ENCODE results near the gene NHLH1.
"Not testable (repeated sequence)": the region's sequence is repeated elsewhere in the genome, so short reads cannot be mapped to it uniquely, and the experiment has no call there.

NHLH1 gene

GRCh38 chr1:160375788-160376524 is 9.1 kb downstream of the NHLH1 start:
- Histone ChIP-seq H3K4me3 (ENCODE audit: low read length in 2 of 2) (no peak overlapping the region), H3K27ac (ENCODE audit: low read depth in 2 of 2, low read length in 2 of 2) (peak overlapping the region; percentile 4 to 25), H3K27me3 (ENCODE audit: control insufficient read depth in 2 of 2, insufficient read depth in 2 of 2, low read length in 2 of 2) (no peaks in the 10 kb centered on the region), H3K9ac (ENCODE audit: low read depth in 1 of 2, low read length in 2 of 2) (no peak overlapping the region), H3K36me3 (ENCODE audit: control insufficient read depth in 2 of 2, insufficient read depth in 2 of 2, low read length in 2 of 2) (no peaks in the 10 kb centered on the region), H3K9me3 (ENCODE audit: control insufficient read depth in 2 of 2, low read length in 2 of 2) (no peaks in the 10 kb centered on the region), H3K4me1 (ENCODE audit: control insufficient read depth in 2 of 2, insufficient read depth in 2 of 2, low read length in 2 of 2) (peaks cover 7 to 8% of the 10 kb centered on the region in 2 donors)

- Histone ChIP-seq H3K27me3 (ENCODE audit: control insufficient read depth in 2 of 2, insufficient read depth in 2 of 2, low read length in 2 of 2) (no peaks in the 10 kb centered on the region), H3K27ac (ENCODE audit: low read depth in 2 of 2, low read length in 2 of 2) (no peak overlapping the region), H3K36me3 (ENCODE audit: control insufficient read depth in 2 of 2, insufficient read depth in 2 of 2, low read length in 2 of 2) (no peaks in the 10 kb centered on the region), H3K4me1 (ENCODE audit: control insufficient read depth in 2 of 2, insufficient read depth in 2 of 2, low read length in 2 of 2) (peaks cover 7 to 8% of the 10 kb centered on the region in 2 donors), H3K4me3 (ENCODE audit: low read length in 2 of 2) (no peak overlapping the region), H3K9me3 (ENCODE audit: control insufficient read depth in 2 of 2, low read length in 2 of 2) (no peaks in the 10 kb centered on the region), H3K9ac (ENCODE audit: low read depth in 1 of 2, low read length in 2 of 2) (no peak overlapping the region)
Observed at GRCh38 chr1:160376525-160377131, 9.8 kb downstream of the NHLH1 start.

GRCh38 chr1:160377585-160378206 is 10.8 kb downstream of the NHLH1 start:
- no peaks in the 10 kb centered on the region for H3K27me3 ChIP-seq (ENCODE audit: control insufficient read depth in 2 of 2, insufficient read depth in 2 of 2, low read length in 2 of 2)
- H3K9me3 ChIP-seq (ENCODE audit: control insufficient read depth in 2 of 2, low read length in 2 of 2) = no peaks in the 10 kb centered on the region
- H3K9ac ChIP-seq (ENCODE audit: low read depth in 1 of 2, low read length in 2 of 2) = no peak overlapping the region

GRCh38 chr1:160384812-160385211 is 17.9 kb downstream of the NHLH1 start:
- H3K9ac ChIP-seq (ENCODE audit: low read depth in 1 of 2, low read length in 2 of 2); H3K4me3 ChIP-seq (ENCODE audit: low read length in 2 of 2); H3K27ac ChIP-seq (ENCODE audit: low read depth in 2 of 2, low read length in 2 of 2); H3K4me1 ChIP-seq (ENCODE audit: control insufficient read depth in 2 of 2, insufficient read depth in 2 of 2, low read length in 2 of 2); H3K36me3 ChIP-seq (ENCODE audit: control insufficient read depth in 2 of 2, insufficient read depth in 2 of 2, low read length in 2 of 2); H3K9me3 ChIP-seq (ENCODE audit: control insufficient read depth in 2 of 2, low read length in 2 of 2); H3K27me3 ChIP-seq (ENCODE audit: control insufficient read depth in 2 of 2, insufficient read depth in 2 of 2, low read length in 2 of 2): not testable (repeated sequence)

More at GRCh38 chr1:160377585-160378206, 10.8 kb downstream of the NHLH1 start:
- Histone ChIP-seq H3K4me1 (ENCODE audit: control insufficient read depth in 2 of 2, insufficient read depth in 2 of 2, low read length in 2 of 2) (peaks cover 7 to 8% of the 10 kb centered on the region in 2 donors), H3K27ac (ENCODE audit: low read depth in 2 of 2, low read length in 2 of 2) (no peak overlapping the region), H3K36me3 (ENCODE audit: control insufficient read depth in 2 of 2, insufficient read depth in 2 of 2, low read length in 2 of 2) (no peaks in the 10 kb centered on the region), H3K4me3 (ENCODE audit: low read length in 2 of 2) (no peak overlapping the region)

GRCh38 chr1:160388406-160388805 is 21.5 kb downstream of the NHLH1 start:
- not testable (repeated sequence) for H3K4me1 ChIP-seq (ENCODE audit: control insufficient read depth in 2 of 2, insufficient read depth in 2 of 2, low read length in 2 of 2); H3K4me3 ChIP-seq (ENCODE audit: low read length in 2 of 2)

GRCh38 chr1:160394673-160395072 is 27.8 kb downstream of the NHLH1 start:
- H3K36me3 ChIP-seq (ENCODE audit: control insufficient read depth in 2 of 2, insufficient read depth in 2 of 2, low read length in 2 of 2) = no peaks in the 10 kb centered on the region
- no peaks in the 10 kb centered on the region for H3K4me1 ChIP-seq (ENCODE audit: control insufficient read depth in 2 of 2, insufficient read depth in 2 of 2, low read length in 2 of 2)
- H3K4me3 ChIP-seq (ENCODE audit: low read length in 2 of 2) = no peak overlapping the region
- no peaks in the 10 kb centered on the region for H3K27me3 ChIP-seq (ENCODE audit: control insufficient read depth in 2 of 2, insufficient read depth in 2 of 2, low read length in 2 of 2)
- H3K27ac ChIP-seq (ENCODE audit: low read depth in 2 of 2, low read length in 2 of 2) = no peak overlapping the region
- H3K9ac ChIP-seq (ENCODE audit: low read depth in 1 of 2, low read length in 2 of 2) = no peak overlapping the region
- no peaks in the 10 kb centered on the region for H3K9me3 ChIP-seq (ENCODE audit: control insufficient read depth in 2 of 2, low read length in 2 of 2)

More at GRCh38 chr1:160388406-160388805, 21.5 kb downstream of the NHLH1 start:
- not testable (repeated sequence) for H3K36me3 ChIP-seq (ENCODE audit: control insufficient read depth in 2 of 2, insufficient read depth in 2 of 2, low read length in 2 of 2); H3K27ac ChIP-seq (ENCODE audit: low read depth in 2 of 2, low read length in 2 of 2); H3K27me3 ChIP-seq (ENCODE audit: control insufficient read depth in 2 of 2, insufficient read depth in 2 of 2, low read length in 2 of 2); H3K9ac ChIP-seq (ENCODE audit: low read depth in 1 of 2, low read length in 2 of 2); H3K9me3 ChIP-seq (ENCODE audit: control insufficient read depth in 2 of 2, low read length in 2 of 2)

GRCh38 chr1:160397651-160398050 is 30.8 kb downstream of the NHLH1 start:
- no peak overlapping the region for H3K27ac ChIP-seq (ENCODE audit: low read depth in 2 of 2, low read length in 2 of 2)
- no peaks in the 10 kb centered on the region for H3K36me3 ChIP-seq (ENCODE audit: control insufficient read depth in 2 of 2, insufficient read depth in 2 of 2, low read length in 2 of 2)
- H3K4me1 ChIP-seq (ENCODE audit: control insufficient read depth in 2 of 2, insufficient read depth in 2 of 2, low read length in 2 of 2) = peaks cover 5 to 9% of the 10 kb centered on the region in 2 donors
- H3K9ac ChIP-seq (ENCODE audit: low read depth in 1 of 2, low read length in 2 of 2) = no peak overlapping the region
- H3K9me3 ChIP-seq (ENCODE audit: control insufficient read depth in 2 of 2, low read length in 2 of 2) = no peaks in the 10 kb centered on the region
- H3K4me3 ChIP-seq (ENCODE audit: low read length in 2 of 2) = no peak overlapping the region
- peaks cover 0 to 5% of the 10 kb centered on the region in 2 donors for H3K27me3 ChIP-seq (ENCODE audit: control insufficient read depth in 2 of 2, insufficient read depth in 2 of 2, low read length in 2 of 2)

GRCh38 chr1:160398823-160399222 is 32.0 kb downstream of the NHLH1 start:
- Histone ChIP-seq H3K27me3 (ENCODE audit: control insufficient read depth in 2 of 2, insufficient read depth in 2 of 2, low read length in 2 of 2) (peaks cover 0 to 5% of the 10 kb centered on the region in 2 donors), H3K36me3 (ENCODE audit: control insufficient read depth in 2 of 2, insufficient read depth in 2 of 2, low read length in 2 of 2) (no peaks in the 10 kb centered on the region), H3K4me1 (ENCODE audit: control insufficient read depth in 2 of 2, insufficient read depth in 2 of 2, low read length in 2 of 2) (peaks cover 5 to 9% of the 10 kb centered on the region in 2 donors), H3K9ac (ENCODE audit: low read depth in 1 of 2, low read length in 2 of 2) (no peak overlapping the region), H3K27ac (ENCODE audit: low read depth in 2 of 2, low read length in 2 of 2) (no peak overlapping the region), H3K4me3 (ENCODE audit: low read length in 2 of 2) (no peak overlapping the region), H3K9me3 (ENCODE audit: control insufficient read depth in 2 of 2, low read length in 2 of 2) (no peaks in the 10 kb centered on the region)

GRCh38 chr1:160399544-160400222 is 32.8 kb downstream of the NHLH1 start:
- H3K9ac ChIP-seq (ENCODE audit: low read depth in 1 of 2, low read length in 2 of 2) = peak overlapping the region; percentile 53 to 70
- H3K4me1 ChIP-seq (ENCODE audit: control insufficient read depth in 2 of 2, insufficient read depth in 2 of 2, low read length in 2 of 2) = peaks cover 5 to 9% of the 10 kb centered on the region in 2 donors
- peak overlapping the region in 1 of 2 donors; percentile 23 for H3K27ac ChIP-seq (ENCODE audit: low read depth in 2 of 2, low read length in 2 of 2)
- H3K9me3 ChIP-seq (ENCODE audit: control insufficient read depth in 2 of 2, low read length in 2 of 2) = no peaks in the 10 kb centered on the region
- no peaks in the 10 kb centered on the region for H3K36me3 ChIP-seq (ENCODE audit: control insufficient read depth in 2 of 2, insufficient read depth in 2 of 2, low read length in 2 of 2)
- H3K4me3 ChIP-seq (ENCODE audit: low read length in 2 of 2) = peak overlapping the region; percentile 49 to 70
- peaks cover 0 to 5% of the 10 kb centered on the region in 2 donors for H3K27me3 ChIP-seq (ENCODE audit: control insufficient read depth in 2 of 2, insufficient read depth in 2 of 2, low read length in 2 of 2)

- no peaks in the 10 kb centered on the region for H3K36me3 ChIP-seq (ENCODE audit: control insufficient read depth in 2 of 2, insufficient read depth in 2 of 2, low read length in 2 of 2)
- peaks cover 5 to 9% of the 10 kb centered on the region in 2 donors for H3K4me1 ChIP-seq (ENCODE audit: control insufficient read depth in 2 of 2, insufficient read depth in 2 of 2, low read length in 2 of 2)
- no peaks in the 10 kb centered on the region for H3K9me3 ChIP-seq (ENCODE audit: control insufficient read depth in 2 of 2, low read length in 2 of 2)
- H3K27ac ChIP-seq (ENCODE audit: low read depth in 2 of 2, low read length in 2 of 2) = peak within 1 kb of the TSS; percentile 37 to 52
- peaks cover 0 to 5% of the 10 kb centered on the region in 2 donors for H3K27me3 ChIP-seq (ENCODE audit: control insufficient read depth in 2 of 2, insufficient read depth in 2 of 2, low read length in 2 of 2)
- H3K4me3 ChIP-seq (ENCODE audit: low read length in 2 of 2) = peak within 1 kb of the TSS; percentile 62 to 74
- H3K9ac ChIP-seq (ENCODE audit: low read depth in 1 of 2, low read length in 2 of 2) = peak within 1 kb of the TSS; percentile 64 to 70
Observed at GRCh38 chr1:160400223-160400645, 33.4 kb downstream of the NHLH1 start, which contains the start of gene VANGL2. Gene VANGL2, plus strand, starts transcription at chr1:160400564. Its CDS starts 15,274 bp downstream, at chr1:160415838.

Measured in mucosa of rectum (tissue), 2 donors.